NCI-H2171 (cell line): ENCODE measurements around the gene MED25.

Source experiments
- DNase-seq: peaks from one replicate; lab custom pipeline; 2025; lab: John Stamatoyannopoulos, UW

The MED25 gene

DNA sequence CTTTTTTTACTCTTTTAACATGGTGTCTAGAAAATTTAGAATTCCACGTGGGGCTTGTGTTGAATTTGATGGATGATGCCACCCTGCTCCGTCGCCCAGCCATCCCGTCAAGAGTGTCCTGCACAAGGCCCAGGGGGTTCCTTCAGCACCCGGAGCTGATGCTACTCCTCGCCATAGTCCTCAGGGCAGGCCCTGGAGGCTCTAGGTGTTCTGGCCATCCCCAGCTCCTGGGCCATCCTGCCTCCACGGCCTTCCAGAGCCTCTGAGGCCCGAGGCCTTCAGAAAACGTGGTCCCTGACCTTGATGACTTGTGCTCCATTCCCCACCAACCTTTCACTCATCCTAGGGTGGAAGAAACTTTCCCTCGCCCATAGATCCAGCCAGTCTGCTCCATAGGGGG is 55.7 kb downstream of the MED25 start:
- no peak for DNase-seq

DNA sequence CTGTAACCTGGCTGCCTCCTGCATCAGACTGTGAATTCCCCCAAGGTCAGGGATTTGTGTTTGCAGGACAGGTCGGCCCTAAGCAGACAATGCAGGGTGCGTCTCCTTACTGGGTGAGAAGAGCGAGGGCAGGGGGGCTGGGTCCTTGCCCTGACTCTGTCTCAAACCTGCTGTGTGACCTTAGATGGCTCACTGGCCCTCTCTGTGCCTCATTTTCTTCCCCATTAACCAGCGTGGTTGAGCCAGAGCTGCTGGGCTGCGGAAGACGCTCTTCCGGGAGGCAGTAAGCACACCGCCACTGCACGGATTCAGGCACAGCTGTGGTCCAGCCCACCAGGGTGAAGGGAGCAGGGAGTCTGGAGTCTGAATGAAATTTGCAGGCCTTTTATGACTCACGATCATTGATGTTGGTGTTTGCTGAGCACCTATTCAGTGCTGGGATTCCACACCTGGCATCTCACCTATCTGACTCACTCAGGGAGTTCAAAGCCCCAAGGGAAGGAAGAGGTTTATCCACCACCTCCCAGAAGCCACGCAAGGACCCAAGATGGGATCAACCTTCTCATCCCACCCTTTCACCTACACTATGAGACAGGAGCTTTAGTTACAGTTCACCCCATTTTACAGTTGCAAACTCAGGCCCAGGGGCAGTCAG is 56.5 kb downstream of the MED25 start:
- DNase-seq = no peak

DNA sequence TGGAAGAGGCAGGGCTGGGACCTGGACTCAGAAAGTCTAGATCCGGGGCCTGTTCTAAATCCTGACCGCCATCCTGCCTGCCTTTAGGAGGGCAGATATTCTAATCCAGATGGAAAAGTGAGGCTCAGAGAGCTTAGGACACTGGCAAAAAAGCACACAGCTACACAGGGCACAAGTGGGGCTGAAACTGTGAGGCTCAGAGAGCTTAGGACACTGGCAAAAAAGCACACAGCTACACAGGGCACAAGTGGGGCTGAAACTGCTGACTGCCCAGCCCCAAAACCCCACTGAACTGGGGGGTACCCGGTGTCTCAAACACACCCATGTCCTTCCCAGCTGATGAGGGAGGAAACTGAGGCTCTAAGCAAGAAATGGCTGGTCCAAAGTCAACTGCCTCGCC is 57.1 kb downstream of the MED25 start:
- no peak for DNase-seq

DNA sequence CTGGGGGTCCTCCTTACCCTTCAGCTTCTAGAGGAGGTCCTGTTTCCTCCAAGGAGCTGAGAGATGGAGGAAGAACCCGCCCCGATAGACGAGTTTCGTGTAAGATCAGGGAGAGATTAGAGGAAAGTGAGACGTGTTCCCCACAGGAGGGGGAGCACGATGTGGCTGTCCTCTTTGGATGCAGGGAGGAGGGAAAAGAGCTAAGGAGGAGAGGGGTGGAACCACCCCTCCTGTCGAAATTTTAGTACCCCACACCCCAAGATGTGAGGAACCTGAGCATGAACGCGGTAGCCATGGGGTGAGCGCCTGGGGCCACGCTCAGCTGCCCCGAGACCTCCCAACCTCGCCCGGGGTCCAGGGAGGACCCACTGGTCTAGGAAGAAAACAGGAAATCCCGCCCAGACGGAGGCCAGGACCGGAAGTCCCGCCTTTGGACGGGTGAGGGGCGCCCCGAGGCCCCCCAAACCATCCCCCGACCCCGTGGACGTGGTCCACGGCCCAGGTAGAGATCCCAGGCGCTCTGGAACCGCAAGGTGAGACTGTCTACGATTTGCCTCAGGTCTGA is 57.9 kb downstream of the MED25 start:
- DNase-seq = peak; percentile 46

DNA sequence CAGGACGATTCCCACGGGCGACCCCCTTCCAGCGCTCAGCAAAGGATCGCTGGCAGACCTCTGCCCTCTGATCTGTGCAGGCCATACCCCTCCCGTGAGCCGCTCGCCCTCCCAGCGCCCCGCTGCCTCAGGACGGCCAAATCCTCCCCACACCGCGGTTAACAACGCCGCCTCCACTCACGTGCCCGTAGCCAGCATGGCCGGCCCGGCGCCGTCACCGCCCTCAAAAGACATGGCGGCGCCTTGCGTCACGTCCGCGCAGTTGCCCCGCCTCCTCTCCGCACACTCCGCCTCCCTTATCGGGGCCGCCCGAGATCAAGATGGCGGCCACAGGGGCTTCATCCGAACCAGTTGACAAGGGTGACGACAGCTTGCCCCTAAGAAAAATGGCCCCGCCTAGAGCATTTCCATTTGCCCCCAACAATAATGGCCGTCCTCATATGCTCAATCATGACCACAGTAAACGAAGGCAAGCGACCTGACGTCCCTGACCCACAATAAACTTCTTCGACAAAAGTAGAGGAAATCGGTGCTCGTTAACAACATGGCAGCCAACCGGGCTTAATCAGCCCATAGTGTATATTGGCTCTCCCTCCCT is 58.4 kb downstream of the MED25 start:
- DNase-seq = peak; percentile 97

DNA sequence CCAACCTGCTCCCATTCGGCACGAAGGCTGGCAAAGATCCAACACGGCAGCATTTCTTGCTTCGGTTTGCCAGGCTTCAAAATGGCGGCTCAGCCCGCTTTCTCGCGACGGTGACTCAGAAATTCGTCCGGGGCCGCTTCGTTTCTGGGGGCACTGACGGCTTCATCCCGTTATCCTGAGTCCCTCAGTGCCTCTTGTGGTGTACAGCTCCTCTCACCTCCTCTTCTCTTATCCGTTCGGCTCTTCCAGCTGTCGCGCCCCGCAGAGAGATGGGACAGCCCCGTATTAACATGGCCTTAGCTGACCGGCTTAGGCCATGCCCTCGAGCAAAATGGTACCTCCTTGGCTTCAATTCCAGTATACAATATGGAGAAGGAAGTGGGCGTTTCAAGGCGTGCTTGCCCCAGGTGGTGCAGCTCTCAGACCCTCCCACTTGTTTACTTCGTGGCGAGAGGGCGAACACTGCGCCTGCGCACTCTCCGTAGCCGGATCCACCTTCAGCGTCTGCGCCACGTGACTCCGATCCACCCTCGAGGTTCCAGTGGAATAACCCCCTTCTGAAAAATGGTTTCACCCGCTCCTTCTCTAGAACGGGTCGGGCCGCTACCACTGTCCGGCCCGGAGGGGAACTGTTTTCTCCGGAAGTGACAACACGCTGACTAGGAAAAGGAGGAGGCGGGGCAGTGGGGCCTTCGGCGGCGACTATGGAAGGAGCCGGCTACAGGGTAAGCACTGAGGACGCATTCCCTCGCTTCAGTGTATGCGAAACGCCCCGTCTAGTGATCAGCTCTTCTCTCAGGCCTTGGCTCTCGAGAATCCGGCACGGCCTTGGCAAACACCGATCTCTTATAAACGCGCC is 59.2 kb downstream of the MED25 start, which contains the start of the genes AKT1S1 and TBC1D17:
TSS of gene AKT1S1 (minus strand) at position 336 of the 859 bp plus-strand sequence. CDS start 4,060 bp downstream, outside the sequence.
TSS of gene TBC1D17 (plus strand) at position 683 of the 859 bp plus-strand sequence. CDS start at position 705, 22 bp downstream.
- DNase-seq = peak; percentile 99

DNA sequence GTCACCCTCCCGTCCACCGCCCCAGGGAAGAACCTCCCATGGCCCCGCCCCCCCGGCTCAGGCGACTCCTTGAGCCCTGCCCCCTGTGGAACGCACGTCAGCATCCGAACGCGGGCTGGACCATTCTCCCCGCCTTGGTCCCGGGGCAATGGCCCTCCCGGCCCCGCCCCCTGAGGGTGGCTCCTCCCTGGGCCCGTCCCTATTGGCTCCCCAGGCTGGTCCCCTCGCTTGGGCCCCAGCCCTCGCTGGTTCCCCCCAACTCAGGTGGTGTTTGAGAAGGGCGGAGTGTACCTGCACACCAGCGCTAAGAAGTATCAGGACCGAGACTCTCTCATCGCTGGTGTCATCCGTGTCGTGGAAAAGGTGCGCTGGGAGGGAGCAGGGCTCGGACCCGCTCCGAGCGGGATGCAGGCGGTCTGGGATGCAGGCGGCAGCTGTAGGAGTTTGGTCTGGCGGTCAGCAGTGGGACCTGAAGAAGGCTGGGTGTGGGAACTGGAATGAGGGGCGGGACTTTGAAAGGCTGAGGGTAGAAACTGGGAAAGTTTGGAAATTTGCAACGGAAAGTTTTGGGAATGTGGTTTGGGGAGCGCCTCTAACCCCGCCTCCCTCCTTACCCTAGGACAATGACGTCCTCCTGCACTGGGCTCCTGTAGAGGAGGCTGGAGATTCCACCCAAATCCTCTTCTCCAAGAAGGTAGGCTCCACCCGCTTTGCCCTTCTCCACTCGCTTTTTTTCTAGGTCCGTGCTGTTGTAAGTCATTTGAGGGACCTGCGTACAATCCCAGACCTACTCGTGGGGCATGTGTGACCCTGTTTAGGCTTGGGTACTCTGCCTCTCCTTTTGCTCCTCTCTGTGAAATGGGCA is 60.0 kb downstream of the MED25 start:
- DNase-seq = peak; percentile 97

DNA sequence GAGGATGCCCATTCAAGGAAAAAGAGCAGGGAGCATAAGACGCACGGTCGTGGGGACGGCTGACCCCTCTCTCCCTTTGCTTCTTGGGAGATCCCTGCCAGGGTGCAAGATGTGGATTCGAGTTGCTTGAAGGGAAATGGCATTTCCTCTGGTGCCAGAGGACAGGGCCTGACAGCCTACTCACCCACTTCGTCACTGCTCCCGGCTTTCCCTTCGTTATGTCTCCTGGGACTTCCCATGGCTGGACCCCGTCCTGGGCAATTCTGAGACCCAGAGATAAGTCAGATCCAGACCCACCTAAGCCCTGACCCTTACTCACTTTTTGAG is 60.6 kb downstream of the MED25 start:
- DNase-seq = no peak

DNA sequence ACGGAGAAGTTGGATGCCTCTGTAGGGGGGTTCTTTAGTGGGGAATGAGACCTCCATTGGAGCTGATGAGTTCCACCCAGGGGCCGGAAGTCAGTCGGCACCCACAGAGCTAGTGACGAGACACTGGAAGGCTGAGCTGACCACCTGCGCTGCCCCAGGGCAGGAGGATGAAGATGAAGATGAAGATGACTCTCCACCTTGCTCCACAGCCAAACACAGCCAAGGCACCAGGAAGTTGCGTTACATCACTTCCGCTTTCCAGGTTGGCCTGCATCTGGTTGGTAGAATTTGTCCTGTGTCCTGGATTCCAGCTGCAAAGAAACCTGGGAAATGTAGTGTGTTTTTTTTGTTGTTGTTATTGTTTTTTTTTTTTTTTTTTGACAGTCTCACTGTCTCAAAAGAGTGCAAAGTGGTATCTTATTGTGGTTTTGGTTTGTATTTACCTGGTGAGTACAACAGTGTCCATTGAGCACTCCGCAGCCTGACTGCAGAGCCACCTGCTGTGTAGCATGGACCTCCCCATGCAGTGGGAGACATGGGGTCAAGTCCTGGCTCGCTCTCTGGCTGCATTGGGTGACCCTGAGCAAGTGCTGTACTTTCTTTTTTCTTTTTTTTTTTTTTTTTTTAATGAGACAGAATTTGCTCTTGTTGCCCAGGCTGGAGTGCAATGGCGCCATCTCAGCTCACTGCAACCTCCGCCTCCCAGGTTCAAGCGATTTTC is 61.3 kb downstream of the MED25 start:
- DNase-seq = no peak

DNA sequence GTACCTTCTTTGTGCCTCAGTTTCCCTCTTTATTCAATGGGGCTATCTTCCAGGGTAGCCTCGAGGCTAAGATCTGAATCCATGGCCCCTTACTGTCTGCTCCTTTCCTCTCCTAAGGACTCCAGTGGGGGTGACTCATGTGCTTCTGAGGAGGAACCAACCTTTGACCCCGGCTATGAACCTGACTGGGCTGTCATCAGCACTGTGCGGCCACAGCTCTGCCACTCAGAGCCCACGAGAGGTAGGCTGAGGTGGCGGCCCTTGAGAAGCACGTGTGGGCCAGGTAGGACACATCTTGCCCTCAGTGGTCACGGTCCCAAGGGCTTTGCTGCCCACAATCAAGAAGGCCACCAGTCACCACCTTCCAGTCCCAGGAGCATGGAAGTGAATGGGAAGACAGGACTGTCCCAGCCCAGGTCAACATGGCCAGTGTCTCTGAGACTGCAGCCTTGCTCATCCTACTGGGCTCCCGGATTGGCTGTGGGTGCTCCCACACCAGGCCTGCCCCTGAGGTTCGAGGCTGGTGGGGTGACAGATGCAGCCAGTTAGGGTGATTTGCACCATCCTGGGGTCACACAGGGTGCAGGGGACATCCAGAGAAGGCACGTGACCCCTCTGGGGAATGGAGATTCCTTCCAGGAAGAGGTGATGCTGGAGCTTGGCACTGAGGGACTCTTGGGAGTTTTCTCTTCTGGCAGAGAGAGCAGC is 62.2 kb downstream of the MED25 start:
- no peak for DNase-seq

DNA sequence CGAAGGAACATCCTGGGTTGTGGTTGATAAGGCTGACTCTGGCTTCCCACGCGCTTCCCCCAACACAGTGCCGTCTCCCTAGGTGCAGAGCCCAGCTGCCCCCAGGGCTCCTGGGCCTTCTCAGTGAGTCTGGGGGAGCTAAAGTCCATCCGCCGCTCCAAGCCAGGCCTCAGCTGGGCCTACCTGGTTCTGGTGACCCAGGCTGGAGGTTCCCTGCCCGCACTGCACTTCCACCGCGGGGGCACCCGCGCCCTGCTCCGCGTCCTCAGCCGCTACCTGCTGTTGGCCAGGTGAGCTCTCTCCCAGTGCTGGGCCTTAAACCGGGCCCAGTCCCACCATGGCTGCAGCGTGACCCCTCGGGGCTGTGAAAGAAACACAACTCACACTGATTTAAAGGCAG is 63.1 kb downstream of the MED25 start:
- DNase-seq = no peak

DNA sequence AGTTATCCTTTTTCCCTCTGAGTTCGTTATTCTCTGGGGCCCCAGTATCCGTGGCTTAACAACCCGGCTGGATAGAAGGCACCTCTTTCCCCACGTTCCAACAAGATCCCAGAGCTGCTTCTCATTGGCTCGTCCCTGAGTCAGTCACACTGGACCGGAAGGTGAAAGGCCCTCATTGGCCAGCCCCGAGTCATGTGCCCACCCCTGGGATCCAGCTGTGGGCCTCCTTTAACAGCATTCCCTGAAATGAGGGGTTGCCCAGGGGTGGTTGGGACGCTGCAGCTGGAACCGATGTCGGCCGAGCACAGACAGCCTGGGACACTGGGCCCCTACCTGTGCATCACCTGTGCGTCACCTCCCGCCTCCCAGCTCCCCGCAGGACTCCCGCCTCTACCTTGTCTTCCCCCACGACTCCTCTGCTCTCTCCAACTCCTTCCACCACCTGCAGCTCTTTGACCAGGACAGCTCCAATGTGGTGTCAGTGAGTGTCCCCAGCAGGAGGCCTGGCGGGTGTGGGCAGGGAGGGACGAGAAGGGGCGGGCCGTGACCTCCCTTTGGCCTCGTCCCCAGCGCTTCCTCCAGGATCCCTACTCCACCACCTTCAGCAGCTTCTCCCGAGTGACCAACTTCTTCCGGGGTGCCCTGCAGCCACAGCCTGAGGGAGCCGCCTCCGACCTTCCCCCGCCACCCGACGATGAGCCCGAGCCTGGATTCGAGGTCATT is 63.7 kb downstream of the MED25 start:
- DNase-seq = no peak

DNA sequence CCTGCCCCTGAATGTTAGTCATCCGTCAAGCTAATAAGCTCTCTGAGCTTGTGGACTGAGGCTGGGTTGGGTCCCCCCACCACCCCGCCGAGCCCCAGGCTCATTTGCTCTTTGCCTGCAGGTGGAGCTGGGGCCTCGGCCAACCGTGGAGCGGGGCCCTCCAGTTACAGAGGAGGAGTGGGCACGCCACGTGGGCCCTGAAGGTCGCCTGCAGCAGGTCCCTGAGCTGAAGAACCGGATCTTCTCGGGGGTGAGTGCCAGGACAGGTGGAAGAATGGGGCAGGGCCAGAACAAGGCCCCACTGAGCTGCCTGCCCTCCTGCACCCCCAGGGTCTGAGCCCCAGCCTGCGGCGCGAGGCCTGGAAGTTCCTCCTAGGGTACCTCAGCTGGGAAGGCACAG is 64.6 kb downstream of the MED25 start:
- no peak for DNase-seq

DNA sequence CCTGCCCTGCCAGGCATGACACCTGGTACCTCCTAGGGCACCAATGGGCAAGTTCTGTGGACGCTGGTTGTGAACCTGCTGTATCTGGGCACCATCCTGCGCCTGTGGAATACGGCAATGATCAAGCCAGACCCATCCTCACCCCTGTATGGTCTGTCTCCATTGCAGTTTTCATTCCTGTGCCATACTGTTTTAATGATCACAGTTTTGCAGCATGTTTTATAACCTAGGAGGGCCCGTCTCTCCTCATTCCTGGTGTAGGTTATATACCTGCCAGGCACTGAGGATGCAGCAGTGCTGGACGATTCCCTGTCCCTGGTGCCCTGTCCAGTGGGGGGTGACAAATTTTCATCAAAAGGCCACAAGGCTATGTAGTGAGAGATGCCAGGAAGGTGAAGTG is 65.0 kb downstream of the MED25 start:
- DNase-seq = no peak

DNA sequence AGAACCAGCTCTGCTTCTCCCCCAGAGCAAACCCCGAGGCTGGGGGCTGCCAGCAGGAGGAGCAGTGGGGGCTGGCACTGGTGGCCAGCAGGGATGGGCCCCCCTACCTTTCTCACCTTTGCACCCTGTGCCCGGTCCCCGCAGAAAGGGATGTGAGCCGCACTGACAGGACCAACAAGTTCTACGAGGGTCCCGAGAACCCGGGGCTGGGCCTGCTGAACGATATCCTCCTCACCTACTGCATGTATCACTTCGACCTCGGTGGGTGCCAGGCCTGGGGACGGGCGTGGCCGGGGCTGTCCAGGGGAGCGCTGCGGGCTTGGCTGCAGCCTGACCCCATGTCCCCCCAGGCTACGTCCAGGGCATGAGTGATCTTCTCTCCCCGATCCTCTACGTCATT is 66.0 kb downstream of the MED25 start:
- no peak for DNase-seq

DNA sequence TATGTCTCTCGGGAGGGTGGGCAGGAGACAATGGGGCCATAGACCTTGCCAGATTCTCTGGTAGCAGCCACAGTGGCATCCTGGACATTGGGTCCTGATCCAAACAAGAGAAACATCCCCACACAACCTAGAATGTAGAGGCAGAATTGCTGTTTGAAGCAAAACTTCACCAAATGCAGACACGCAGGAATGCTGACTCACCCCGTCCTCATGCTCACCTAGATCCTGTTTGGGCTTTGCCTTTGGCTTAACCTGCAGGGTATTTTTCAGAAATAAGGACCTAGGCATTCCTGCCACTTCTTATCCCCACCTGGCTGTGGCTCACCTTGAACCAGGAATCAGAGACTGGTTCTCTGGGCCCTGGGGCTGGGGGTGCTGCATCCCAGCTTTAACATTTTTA is 66.7 kb downstream of the MED25 start:
- DNase-seq = no peak
